ENCODE data around the gene ACBD4.
A peak's percentile ranks its signal among the peaks of the same experiment; 100 is the strongest.

Gene ACBD4

DNA sequence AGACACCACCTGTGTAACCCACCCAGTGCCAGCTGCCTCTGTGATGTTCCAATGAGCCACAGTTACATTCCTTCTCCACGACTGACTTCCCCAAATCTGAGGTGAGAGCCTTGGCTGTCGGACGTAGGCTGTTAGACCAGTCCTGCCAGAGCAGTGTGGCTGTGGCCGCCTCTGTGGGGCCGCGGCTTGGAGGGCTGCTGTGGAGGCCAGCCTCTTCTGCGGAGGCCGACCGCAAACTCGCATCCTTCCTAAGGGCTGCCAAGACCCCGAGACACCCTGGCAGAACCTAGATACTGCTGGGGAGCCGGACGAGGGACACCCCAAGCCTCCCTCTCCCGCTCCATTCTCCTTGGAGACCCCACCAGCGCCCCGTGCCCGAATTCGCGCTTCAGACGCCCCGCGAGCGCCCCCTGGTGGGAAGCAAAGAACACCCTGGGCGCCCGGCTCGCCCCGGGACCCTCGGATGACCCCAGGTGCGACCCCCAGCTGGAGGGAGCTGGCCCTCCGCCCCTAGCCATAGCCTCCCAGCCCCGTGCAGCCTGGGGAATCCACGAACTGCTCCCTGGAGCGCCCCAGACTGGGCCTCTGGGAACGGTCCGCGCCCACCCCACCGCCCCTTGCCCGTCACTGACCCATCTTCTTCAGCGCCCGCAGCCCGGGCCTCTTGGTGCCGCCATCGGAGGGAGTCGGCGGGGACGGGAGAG is 3.7 kb upstream of the ACBD4 start (continued):
- TF ChIP-seq, protein P1, sequence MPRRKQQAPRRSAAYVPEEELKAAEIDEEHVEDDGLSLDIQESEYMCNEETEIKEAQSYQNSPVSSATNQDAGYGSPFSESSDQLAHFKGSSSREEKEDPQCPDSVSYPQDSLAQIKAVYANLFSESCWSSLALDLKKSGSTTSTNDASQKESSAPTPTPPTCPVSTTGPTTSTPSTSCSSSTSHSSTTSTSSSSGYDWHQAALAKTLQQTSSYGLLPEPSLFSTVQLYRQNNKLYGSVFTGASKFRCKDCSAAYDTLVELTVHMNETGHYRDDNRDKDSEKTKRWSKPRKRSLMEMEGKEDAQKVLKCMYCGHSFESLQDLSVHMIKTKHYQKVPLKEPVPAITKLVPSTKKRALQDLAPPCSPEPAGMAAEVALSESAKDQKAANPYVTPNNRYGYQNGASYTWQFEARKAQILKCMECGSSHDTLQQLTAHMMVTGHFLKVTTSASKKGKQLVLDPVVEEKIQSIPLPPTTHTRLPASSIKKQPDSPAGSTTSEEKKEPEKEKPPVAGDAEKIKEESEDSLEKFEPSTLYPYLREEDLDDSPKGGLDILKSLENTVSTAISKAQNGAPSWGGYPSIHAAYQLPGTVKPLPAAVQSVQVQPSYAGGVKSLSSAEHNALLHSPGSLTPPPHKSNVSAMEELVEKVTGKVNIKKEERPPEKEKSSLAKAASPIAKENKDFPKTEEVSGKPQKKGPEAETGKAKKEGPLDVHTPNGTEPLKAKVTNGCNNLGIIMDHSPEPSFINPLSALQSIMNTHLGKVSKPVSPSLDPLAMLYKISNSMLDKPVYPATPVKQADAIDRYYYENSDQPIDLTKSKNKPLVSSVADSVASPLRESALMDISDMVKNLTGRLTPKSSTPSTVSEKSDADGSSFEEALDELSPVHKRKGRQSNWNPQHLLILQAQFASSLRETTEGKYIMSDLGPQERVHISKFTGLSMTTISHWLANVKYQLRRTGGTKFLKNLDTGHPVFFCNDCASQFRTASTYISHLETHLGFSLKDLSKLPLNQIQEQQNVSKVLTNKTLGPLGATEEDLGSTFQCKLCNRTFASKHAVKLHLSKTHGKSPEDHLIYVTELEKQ (tag by site-specific recombination; IDR thresholded peaks at IDR 0.05; ENCODE audit: borderline replicate concordance), result no peak
- TF ChIP-seq, protein P2, sequence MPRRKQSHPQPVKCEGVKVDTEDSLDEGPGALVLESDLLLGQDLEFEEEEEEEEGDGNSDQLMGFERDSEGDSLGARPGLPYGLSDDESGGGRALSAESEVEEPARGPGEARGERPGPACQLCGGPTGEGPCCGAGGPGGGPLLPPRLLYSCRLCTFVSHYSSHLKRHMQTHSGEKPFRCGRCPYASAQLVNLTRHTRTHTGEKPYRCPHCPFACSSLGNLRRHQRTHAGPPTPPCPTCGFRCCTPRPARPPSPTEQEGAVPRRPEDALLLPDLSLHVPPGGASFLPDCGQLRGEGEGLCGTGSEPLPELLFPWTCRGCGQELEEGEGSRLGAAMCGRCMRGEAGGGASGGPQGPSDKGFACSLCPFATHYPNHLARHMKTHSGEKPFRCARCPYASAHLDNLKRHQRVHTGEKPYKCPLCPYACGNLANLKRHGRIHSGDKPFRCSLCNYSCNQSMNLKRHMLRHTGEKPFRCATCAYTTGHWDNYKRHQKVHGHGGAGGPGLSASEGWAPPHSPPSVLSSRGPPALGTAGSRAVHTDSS (tag by site-specific recombination; IDR thresholded peaks at IDR 0.05), result no peak
- TF ChIP-seq, protein P3, sequence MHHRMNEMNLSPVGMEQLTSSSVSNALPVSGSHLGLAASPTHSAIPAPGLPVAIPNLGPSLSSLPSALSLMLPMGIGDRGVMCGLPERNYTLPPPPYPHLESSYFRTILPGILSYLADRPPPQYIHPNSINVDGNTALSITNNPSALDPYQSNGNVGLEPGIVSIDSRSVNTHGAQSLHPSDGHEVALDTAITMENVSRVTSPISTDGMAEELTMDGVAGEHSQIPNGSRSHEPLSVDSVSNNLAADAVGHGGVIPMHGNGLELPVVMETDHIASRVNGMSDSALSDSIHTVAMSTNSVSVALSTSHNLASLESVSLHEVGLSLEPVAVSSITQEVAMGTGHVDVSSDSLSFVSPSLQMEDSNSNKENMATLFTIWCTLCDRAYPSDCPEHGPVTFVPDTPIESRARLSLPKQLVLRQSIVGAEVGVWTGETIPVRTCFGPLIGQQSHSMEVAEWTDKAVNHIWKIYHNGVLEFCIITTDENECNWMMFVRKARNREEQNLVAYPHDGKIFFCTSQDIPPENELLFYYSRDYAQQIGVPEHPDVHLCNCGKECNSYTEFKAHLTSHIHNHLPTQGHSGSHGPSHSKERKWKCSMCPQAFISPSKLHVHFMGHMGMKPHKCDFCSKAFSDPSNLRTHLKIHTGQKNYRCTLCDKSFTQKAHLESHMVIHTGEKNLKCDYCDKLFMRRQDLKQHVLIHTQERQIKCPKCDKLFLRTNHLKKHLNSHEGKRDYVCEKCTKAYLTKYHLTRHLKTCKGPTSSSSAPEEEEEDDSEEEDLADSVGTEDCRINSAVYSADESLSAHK (tag by site-specific recombination; IDR thresholded peaks at IDR 0.05), result no peak
- TF ChIP-seq GLIS1 (tag by site-specific recombination; IDR thresholded peaks at IDR 0.05) (peak; percentile 33), ZIC2 (tag by site-specific recombination; IDR thresholded peaks at IDR 0.05) (peak; percentile 66), GLI2 (tag by site-specific recombination; IDR thresholded peaks at IDR 0.05; ENCODE audit: borderline replicate concordance, low read depth) (no peak), SALL2 (tag by site-specific recombination; IDR thresholded peaks at IDR 0.05; ENCODE audit: borderline replicate concordance) (no peak), ZNF626 (tag by site-specific recombination; IDR thresholded peaks at IDR 0.05) (no peak), MEIS1 (CRISPR knock-in tag; IDR thresholded peaks at IDR 0.05; ENCODE audit: borderline replicate concordance) (no peak), ZNF701 (tag by site-specific recombination; IDR thresholded peaks at IDR 0.05) (no peak), ZNF274 (IDR thresholded peaks at IDR 0.05; ENCODE audit: low read length) (no peak), ZNF274 (tag by site-specific recombination; IDR thresholded peaks at IDR 0.05; ENCODE audit: borderline replicate concordance) (no peak), ZNF2 (tag by site-specific recombination; IDR thresholded peaks at IDR 0.05) (0 out of 2 replicates have a peak, but pooled peaks have one; percentile 77), ZNF157 (tag by site-specific recombination; IDR thresholded peaks at IDR 0.05) (0 out of 2 replicates have a peak, but pooled peaks have one; percentile 14), WT1 (tag by site-specific recombination; IDR thresholded peaks at IDR 0.05) (peak; percentile 41; the same call in 1 of the 2 replicates), ZNF670 (tag by site-specific recombination; IDR thresholded peaks at IDR 0.05; ENCODE audit: low read depth) (no peak), HOXC10 (CRISPR knock-in tag; IDR thresholded peaks at IDR 0.05) (no peak), ZNF174 (tag by site-specific recombination; IDR thresholded peaks at IDR 0.05) (no peak)
- TF ChIP-seq, protein P4, sequence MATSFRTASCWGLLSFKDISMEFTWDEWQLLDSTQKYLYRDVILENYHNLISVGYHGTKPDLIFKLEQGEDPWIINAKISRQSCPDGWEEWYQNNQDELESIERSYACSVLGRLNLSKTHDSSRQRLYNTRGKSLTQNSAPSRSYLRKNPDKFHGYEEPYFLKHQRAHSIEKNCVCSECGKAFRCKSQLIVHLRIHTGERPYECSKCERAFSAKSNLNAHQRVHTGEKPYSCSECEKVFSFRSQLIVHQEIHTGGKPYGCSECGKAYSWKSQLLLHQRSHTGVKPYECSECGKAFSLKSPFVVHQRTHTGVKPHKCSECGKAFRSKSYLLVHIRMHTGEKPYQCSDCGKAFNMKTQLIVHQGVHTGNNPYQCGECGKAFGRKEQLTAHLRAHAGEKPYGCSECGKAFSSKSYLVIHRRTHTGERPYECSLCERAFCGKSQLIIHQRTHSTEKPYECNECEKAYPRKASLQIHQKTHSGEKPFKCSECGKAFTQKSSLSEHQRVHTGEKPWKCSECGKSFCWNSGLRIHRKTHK (tag by site-specific recombination; IDR thresholded peaks at IDR 0.05), result no peak
- TF ChIP-seq, protein P5, sequence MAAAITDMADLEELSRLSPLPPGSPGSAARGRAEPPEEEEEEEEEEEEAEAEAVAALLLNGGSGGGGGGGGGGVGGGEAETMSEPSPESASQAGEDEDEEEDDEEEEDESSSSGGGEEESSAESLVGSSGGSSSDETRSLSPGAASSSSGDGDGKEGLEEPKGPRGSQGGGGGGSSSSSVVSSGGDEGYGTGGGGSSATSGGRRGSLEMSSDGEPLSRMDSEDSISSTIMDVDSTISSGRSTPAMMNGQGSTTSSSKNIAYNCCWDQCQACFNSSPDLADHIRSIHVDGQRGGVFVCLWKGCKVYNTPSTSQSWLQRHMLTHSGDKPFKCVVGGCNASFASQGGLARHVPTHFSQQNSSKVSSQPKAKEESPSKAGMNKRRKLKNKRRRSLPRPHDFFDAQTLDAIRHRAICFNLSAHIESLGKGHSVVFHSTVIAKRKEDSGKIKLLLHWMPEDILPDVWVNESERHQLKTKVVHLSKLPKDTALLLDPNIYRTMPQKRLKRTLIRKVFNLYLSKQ (tag by site-specific recombination; IDR thresholded peaks at IDR 0.05; ENCODE audit: borderline replicate concordance), result no peak
- TF ChIP-seq, protein P6, sequence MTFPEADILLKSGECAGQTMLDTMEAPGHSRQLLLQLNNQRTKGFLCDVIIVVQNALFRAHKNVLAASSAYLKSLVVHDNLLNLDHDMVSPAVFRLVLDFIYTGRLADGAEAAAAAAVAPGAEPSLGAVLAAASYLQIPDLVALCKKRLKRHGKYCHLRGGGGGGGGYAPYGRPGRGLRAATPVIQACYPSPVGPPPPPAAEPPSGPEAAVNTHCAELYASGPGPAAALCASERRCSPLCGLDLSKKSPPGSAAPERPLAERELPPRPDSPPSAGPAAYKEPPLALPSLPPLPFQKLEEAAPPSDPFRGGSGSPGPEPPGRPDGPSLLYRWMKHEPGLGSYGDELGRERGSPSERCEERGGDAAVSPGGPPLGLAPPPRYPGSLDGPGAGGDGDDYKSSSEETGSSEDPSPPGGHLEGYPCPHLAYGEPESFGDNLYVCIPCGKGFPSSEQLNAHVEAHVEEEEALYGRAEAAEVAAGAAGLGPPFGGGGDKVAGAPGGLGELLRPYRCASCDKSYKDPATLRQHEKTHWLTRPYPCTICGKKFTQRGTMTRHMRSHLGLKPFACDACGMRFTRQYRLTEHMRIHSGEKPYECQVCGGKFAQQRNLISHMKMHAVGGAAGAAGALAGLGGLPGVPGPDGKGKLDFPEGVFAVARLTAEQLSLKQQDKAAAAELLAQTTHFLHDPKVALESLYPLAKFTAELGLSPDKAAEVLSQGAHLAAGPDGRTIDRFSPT (tag by site-specific recombination; IDR thresholded peaks at IDR 0.05), result peak; percentile 65; the same call in 1 of the 2 replicates
- TF ChIP-seq, protein P7, sequence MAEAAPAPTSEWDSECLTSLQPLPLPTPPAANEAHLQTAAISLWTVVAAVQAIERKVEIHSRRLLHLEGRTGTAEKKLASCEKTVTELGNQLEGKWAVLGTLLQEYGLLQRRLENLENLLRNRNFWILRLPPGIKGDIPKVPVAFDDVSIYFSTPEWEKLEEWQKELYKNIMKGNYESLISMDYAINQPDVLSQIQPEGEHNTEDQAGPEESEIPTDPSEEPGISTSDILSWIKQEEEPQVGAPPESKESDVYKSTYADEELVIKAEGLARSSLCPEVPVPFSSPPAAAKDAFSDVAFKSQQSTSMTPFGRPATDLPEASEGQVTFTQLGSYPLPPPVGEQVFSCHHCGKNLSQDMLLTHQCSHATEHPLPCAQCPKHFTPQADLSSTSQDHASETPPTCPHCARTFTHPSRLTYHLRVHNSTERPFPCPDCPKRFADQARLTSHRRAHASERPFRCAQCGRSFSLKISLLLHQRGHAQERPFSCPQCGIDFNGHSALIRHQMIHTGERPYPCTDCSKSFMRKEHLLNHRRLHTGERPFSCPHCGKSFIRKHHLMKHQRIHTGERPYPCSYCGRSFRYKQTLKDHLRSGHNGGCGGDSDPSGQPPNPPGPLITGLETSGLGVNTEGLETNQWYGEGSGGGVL (tag by site-specific recombination; IDR thresholded peaks at IDR 0.05), result no peak

Data from HEK293 (cell line).